Lung (tissue), 16 donors: ENCODE results near the gene ELOVL6. TPM values are rescaled to one million over a fixed set of nuclear protein-coding genes. Genes with fewer than 3 reads are reported as not detected.

Experiments
- ATAC-seq: fragments of 200-7000 bp; cut with Tn5 transposase; one replicate; pipeline ENCODE4 v1.9.1; 2020; ENCODE audit warnings: moderate number of reproducible peaks; ENCODE audit not compliant: insufficient read depth, low FRiP score
- DNase-seq, 3 donors: peaks; one replicate each; pipeline ENCODE4 v3.0.0-alpha.2; 2013 to 2017
- H3K27ac ChIP-seq, 2 donors: one replicate each; pipeline ENCODE4 v1.5.1; 2013; ENCODE audit warnings: mild to moderate bottlenecking in 2 of 2, moderate library complexity in 2 of 2, control low read depth in 1 of 2, inconsistent platforms in 1 of 2, low read depth in 1 of 2, low read length in 1 of 2
- H3K27me3 ChIP-seq, 3 donors: one replicate each; pipeline ENCODE4 v1.5.1; 2013; ENCODE audit warnings: low read length in 2 of 3; ENCODE audit not compliant: control insufficient read depth in 3 of 3, insufficient read depth in 3 of 3
- H3K36me3 ChIP-seq, 4 donors: one replicate each; pipeline ENCODE4 v1.5.1; 2013; ENCODE audit warnings: low read length in 4 of 4, mild to moderate bottlenecking in 1 of 4, moderate library complexity in 1 of 4; ENCODE audit not compliant: control insufficient read depth in 4 of 4, insufficient read depth in 4 of 4
- H3K4me1 ChIP-seq, 5 donors: one replicate each; pipeline ENCODE4 v1.5.1; 2013; ENCODE audit warnings: low read length in 5 of 5, mild to moderate bottlenecking in 2 of 5, moderate library complexity in 1 of 5; ENCODE audit not compliant: control insufficient read depth in 5 of 5, insufficient read depth in 5 of 5
- H3K4me3 ChIP-seq: one replicate; pipeline ENCODE4 v1.5.1; 2013; ENCODE audit warnings: mild to moderate bottlenecking, control low read depth, moderate library complexity
- H3K9ac ChIP-seq, 2 donors: one replicate each; pipeline ENCODE4 v1.5.1; 2013; ENCODE audit warnings: low read length in 2 of 2, control low read depth in 1 of 2; ENCODE audit not compliant: insufficient read depth in 1 of 2
- H3K9me3 ChIP-seq, 4 donors: one replicate each; pipeline ENCODE4 v1.5.1; 2013; ENCODE audit warnings: low read length in 3 of 4, mild to moderate bottlenecking in 1 of 4, moderate library complexity in 1 of 4; ENCODE audit not compliant: control insufficient read depth in 4 of 4, insufficient read depth in 3 of 4
- WGBS, 2 donors: extraction: QIAGEN DNeasy Blood & Tissue Kit; methylation state at CpG; one replicate each; pipeline ENCODE4 v1.1.7; 2013; 5-methylcytosine and 5-hydroxymethylcytosine counted together
- long read RNA-seq, 5 donors: transcript quantifications; one replicate each; lab custom pipeline, GENCODE V29; 2026
- polyA plus RNA-seq, 2 donors: library from polyadenylated mRNA; stranded (reverse); fragments of 200-250 nt; gene quantifications; one replicate each; pipeline ENCODE4 v1.2.1, GENCODE V29; 2013
- total RNA-seq, 2 donors: library from RNA; depleted of rRNA in 1 of 2; stranded (reverse); fragments of >200 nt in 1 of 2; gene quantifications; one replicate each; pipeline ENCODE4 v1.2.1, GENCODE V29; 2014 to 2021
- TF ChIP-seq, protein P1 (sequence below): IDR thresholded peaks from 2 replicates; pipeline ENCODE4 v1.5.1; 2012; ENCODE audit warnings: mild to moderate bottlenecking; ENCODE audit errors: control extremely low read depth, extremely low read depth
- donor health status: control.
- donor health status: control.
- donor health status: Bipolar disorder and iron deficiency.
- donor health status: healthy.
- donor health status: DM: yes; HTN: yes; CAD: no.

The ELOVL6 gene, protein sequence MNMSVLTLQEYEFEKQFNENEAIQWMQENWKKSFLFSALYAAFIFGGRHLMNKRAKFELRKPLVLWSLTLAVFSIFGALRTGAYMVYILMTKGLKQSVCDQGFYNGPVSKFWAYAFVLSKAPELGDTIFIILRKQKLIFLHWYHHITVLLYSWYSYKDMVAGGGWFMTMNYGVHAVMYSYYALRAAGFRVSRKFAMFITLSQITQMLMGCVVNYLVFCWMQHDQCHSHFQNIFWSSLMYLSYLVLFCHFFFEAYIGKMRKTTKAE
- total RNA-seq (10 to 100 TPM in 1 of 2 donors, 1 to 10 TPM in 1; 8.0 to 17.4 TPM), polyA plus RNA-seq (10 to 100 TPM in 1 of 2 donors, 1 to 10 TPM in 1; 5.5 to 21.1 TPM)
- long read RNA-seq, donor 1, transcript ELOVL6-201 (4 exons, 3,090 nt), result major isoform, 5 of 5 reads
- long read RNA-seq, donor 1, partial matches to known transcripts, result 0 of 5 reads
- long read RNA-seq, donor 1, other reads (novel, unspliced or antisense), result 0 of 5 reads
- long read RNA-seq, donor 2, partial matches to known transcripts, result 0 of 2 reads
- long read RNA-seq, donor 2, other reads (novel, unspliced or antisense), result 0 of 2 reads
- long read RNA-seq, donor 3, partial matches to known transcripts, result 0 of 1 reads
- long read RNA-seq, donor 3, other reads (novel, unspliced or antisense), result 0 of 1 reads
- long read RNA-seq, donor 4, partial matches to known transcripts, result 0 of 2 reads
- long read RNA-seq, donor 4, other reads (novel, unspliced or antisense), result 0 of 2 reads
- long read RNA-seq, donor 5, full-length matches to known transcripts, result 8 of 8 reads
- long read RNA-seq, donor 5, partial matches to known transcripts, result 0 of 8 reads
- long read RNA-seq, donor 5, other reads (novel, unspliced or antisense), result 0 of 8 reads

DNA sequence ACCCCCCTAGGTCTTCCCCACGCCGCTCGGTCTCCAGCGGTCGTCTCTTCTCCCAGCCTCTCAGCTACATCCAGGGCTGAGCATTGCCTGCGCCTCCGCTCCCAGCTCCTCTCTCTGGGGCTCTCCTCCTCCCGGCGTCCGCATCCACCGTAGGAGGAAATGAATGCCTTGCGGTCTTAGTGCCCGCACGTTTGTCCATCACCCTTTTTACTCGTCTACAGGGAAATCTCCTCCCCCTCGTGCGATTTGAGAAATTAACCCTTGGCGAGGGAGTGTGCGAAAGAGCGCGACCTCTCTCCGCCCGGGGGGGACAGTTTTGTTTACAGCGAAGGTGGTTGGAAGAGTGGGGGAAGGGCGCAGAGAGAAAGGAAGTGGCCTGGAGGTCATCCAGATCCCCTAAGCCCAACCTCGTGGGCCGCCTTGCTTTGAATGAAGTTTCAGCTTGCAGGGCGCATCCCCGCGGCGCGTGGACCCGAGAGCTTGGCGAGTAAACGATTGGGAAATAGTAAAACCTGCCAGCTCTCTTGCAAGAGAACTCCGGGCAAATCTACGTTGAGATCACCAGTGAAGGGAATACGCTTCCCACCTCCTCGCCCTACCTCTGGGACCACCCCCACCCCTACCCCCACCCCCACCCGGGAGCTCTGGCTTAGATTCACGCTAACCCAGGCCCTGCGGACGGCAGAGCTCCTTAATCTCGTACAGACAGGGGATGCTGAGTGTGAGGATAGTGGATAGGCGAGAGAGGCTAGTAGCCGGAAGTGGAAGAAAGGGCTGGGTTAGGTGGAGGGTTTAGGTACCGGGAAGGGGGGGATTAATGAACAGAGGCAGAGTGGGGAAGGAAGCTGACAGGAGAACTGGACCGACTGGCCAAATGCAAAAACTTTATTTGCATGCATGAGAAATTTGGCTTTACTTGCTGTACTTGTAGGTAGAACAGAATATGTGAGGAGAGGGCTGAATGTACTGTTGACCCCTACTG is at the start of gene ELOVL6:
ELOVL6 (minus strand) TSS at position 181 of the 982 bp plus-strand sequence. CDS start 280 bp downstream, outside the sequence.
- H3K4me3 ChIP-seq, result peak within 1 kb of the TSS; percentile 48
- 1 to 3% methylated on average over 48 of the region's 48 CpGs for WGBS, 2 donors
- TF ChIP-seq, protein P1, sequence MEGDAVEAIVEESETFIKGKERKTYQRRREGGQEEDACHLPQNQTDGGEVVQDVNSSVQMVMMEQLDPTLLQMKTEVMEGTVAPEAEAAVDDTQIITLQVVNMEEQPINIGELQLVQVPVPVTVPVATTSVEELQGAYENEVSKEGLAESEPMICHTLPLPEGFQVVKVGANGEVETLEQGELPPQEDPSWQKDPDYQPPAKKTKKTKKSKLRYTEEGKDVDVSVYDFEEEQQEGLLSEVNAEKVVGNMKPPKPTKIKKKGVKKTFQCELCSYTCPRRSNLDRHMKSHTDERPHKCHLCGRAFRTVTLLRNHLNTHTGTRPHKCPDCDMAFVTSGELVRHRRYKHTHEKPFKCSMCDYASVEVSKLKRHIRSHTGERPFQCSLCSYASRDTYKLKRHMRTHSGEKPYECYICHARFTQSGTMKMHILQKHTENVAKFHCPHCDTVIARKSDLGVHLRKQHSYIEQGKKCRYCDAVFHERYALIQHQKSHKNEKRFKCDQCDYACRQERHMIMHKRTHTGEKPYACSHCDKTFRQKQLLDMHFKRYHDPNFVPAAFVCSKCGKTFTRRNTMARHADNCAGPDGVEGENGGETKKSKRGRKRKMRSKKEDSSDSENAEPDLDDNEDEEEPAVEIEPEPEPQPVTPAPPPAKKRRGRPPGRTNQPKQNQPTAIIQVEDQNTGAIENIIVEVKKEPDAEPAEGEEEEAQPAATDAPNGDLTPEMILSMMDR, result no peak
- peaks cover 0 to 2% (median 0%) of the 10 kb centered on the region in 4 donors for H3K9me3 ChIP-seq
- ATAC-seq, result peak; percentile 31
- H3K4me1 ChIP-seq, result peaks cover 0 to 20% (median 4%) of the 10 kb centered on the region in 5 donors
- H3K27ac ChIP-seq, result peak within 1 kb of the TSS in 1 of 2 donors; percentile 17
- peak; percentile 75 to 85 (median 85) for DNase-seq
- no peaks in the 10 kb centered on the region for H3K36me3 ChIP-seq
- H3K9ac ChIP-seq, result peak within 1 kb of the TSS; percentile 39 to 67
- no peaks in the 10 kb centered on the region for H3K27me3 ChIP-seq

DNA sequence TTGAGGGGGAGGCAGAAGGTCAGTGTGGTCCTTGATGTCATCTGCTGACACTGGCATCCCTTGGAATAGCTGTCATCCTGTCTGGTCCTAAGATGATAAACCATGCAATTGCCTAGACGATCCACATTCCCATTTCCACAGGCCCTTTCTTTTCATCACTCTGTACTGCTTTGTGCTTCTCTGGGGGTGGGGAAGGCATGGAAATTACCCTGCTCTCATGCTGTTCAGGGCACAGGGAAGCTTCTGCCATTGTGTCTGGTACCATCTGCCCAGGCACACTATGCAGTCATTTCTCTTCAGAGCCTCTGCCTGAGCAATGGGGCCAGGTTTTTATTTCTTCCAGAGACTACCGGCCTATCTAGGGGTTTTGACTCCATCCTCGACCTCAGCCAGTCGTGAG is 49.7 kb upstream of the ELOVL6 start:
- no peaks in the 10 kb centered on the region for H3K27me3 ChIP-seq
- H3K9ac ChIP-seq, result no peak overlapping the region
- WGBS, 2 donors, result 84 to 90% methylated on average over 4 of the region's 4 CpGs
- no peak overlapping the region for H3K4me3 ChIP-seq
- no peak overlapping the region for H3K27ac ChIP-seq
- H3K36me3 ChIP-seq, result no peaks in the 10 kb centered on the region
- TF ChIP-seq, protein P1, result no peak
- ATAC-seq (no peak), DNase-seq (no peak)
- no peaks in the 10 kb centered on the region for H3K4me1 ChIP-seq
- H3K9me3 ChIP-seq, result no peaks in the 10 kb centered on the region

DNA sequence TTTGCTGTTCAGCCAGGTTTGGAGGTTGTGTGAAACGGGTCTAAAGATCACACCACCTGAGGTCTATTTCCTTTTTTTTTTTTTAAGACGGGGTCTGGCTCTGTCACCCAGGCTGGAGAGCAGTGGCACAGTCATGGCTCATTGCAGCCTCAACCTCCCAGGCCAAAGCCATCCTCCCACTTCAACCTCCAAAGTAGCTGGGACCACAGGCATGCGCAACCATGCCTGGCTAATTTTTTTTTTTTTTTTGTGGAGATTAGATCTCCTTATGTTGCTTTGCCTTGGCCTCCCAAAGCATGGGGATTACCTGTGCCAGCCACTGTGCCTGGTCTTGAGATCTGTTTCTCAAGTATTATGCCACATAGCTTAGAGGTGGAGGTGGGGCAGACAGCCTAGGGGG is 49.2 kb upstream of the ELOVL6 start:
- DNase-seq (no peak), ATAC-seq (no peak)
- no peaks in the 10 kb centered on the region for H3K4me1 ChIP-seq
- no peaks in the 10 kb centered on the region for H3K27me3 ChIP-seq
- no peaks in the 10 kb centered on the region for H3K36me3 ChIP-seq
- no peak overlapping the region for H3K4me3 ChIP-seq
- no peak overlapping the region for H3K9ac ChIP-seq
- no peak overlapping the region for H3K27ac ChIP-seq
- TF ChIP-seq, protein P1, result no peak
- no peaks in the 10 kb centered on the region for H3K9me3 ChIP-seq
- 85 to 87% methylated on average over 3 of the region's 3 CpGs for WGBS, 2 donors
